Natural killer cell (primary cell): Measurements from ENCODE around the gene ARL4D. TPM values are rescaled to one million over a fixed set of nuclear protein-coding genes. Genes with fewer than 3 reads are reported as not detected.

Source experiments
- ATAC-seq, 3 donors: fragments of 150-1000 bp in 2 of 3; fragments of 200-7000 bp in 1 of 3; cut with Tn5 transposase; 1 replicate in 1 of 3; 2 replicates in 2 of 3; pipeline ENCODE4 v1.10.0; 2021; ENCODE audit warnings: mild to moderate bottlenecking in 2 of 3, moderate library complexity in 2 of 3
- DNase-seq, 2 donors: peaks; one replicate each; pipeline versions ENCODE4 v3.0.0 to v3.0.0-alpha.2; 2013 to 2021; ENCODE audit warnings: mixed read lengths in 1 of 2
- H3K27ac ChIP-seq: one replicate; pipeline ENCODE4 v1.5.1; 2013; ENCODE audit warnings: mild to moderate bottlenecking, low read length
- H3K27me3 ChIP-seq: one replicate; pipeline ENCODE4 v1.6.1; 2013; ENCODE audit warnings: low read length; ENCODE audit not compliant: control insufficient read depth, insufficient read depth
- H3K36me3 ChIP-seq: one replicate; pipeline ENCODE4 v1.6.1; 2013; ENCODE audit warnings: low read length; ENCODE audit not compliant: control insufficient read depth, insufficient read depth
- H3K4me1 ChIP-seq: one replicate; pipeline ENCODE4 v1.6.1; 2013; ENCODE audit warnings: low read length; ENCODE audit not compliant: control insufficient read depth, insufficient read depth
- H3K4me3 ChIP-seq: one replicate; pipeline ENCODE4 v1.5.1; 2013; ENCODE audit warnings: low read length
- H3K9me3 ChIP-seq: one replicate; pipeline ENCODE4 v1.6.1; 2013; ENCODE audit warnings: low read length; ENCODE audit not compliant: control insufficient read depth, insufficient read depth
- H3K27ac Mint-ChIP-seq, 2 donors: one replicate each; pipeline ENCODE4 v1.8.0; 2022; ENCODE audit warnings: mild to moderate bottlenecking in 2 of 2, mixed read lengths in 2 of 2, moderate library complexity in 1 of 2
- H3K27me3 Mint-ChIP-seq, 2 donors: one replicate each; pipeline ENCODE4 v1.8.0; 2022; ENCODE audit warnings: low read depth in 2 of 2, mixed read lengths in 2 of 2
- H3K36me3 Mint-ChIP-seq: one replicate; pipeline ENCODE4 v1.8.0; 2022; ENCODE audit warnings: mixed read lengths
- H3K4me1 Mint-ChIP-seq, 2 donors: one replicate each; pipeline ENCODE4 v1.8.0; 2022; ENCODE audit warnings: mixed read lengths in 2 of 2
- H3K4me3 Mint-ChIP-seq: one replicate; pipeline ENCODE4 v1.8.0; 2022; ENCODE audit warnings: mild to moderate bottlenecking, moderate library complexity, mixed read lengths
- H3K9me3 Mint-ChIP-seq, 2 donors: one replicate each; pipeline ENCODE4 v1.8.0; 2022; ENCODE audit warnings: mixed read lengths in 2 of 2
- WGBS: methylation state at CpG from one replicate; pipeline ENCODE4 v1.1.7; 2013; ENCODE audit warnings: missing lambda C conversion rate; ENCODE audit not compliant: insufficient coverage; 5-methylcytosine and 5-hydroxymethylcytosine counted together
- intact Hi-C: fragments of 100-400 bp; cut with micrococcal nuclease; formaldehyde crosslinking; loops from one replicate; pipeline ENCODE4 v1.14.2; 2022
- total RNA-seq, 4 donors: library from RNA; stranded (reverse); fragments of 120-200 nt in 1 of 4; gene quantifications; one replicate each; pipeline versions ENCODE4 v1.2.3 to v1.2.4, GENCODE V29; 2013 to 2022
- TF ChIP-seq, protein P1 (sequence below): fragments of 200-600 bp; IDR thresholded peaks from one replicate; pipeline ENCODE4 v1.8.0; 2022; ENCODE audit warnings: antibody characterized with exemption

The ARL4D gene
- total RNA-seq, 3 donors from 2014 or later (not counting 1 experiment from before 2014, with no cell fraction given), result 4.1 to 6.9 (median 5.3) TPM

- H3K27me3 ChIP-seq, result no peaks in the 10 kb centered on the region
- ATAC-seq (no peak), DNase-seq (no peak)
- Mint-ChIP-seq H3K9me3 (peaks cover 2 to 4% of the 10 kb centered on the region in 2 donors), H3K27me3 (no peaks in the 10 kb centered on the region), H3K27ac (no peak overlapping the region), H3K4me3 (no peak overlapping the region), H3K4me1 (no peaks in the 10 kb centered on the region), H3K36me3 (no peaks in the 10 kb centered on the region)
- intact Hi-C loops, result no loop called here
- H3K4me1 ChIP-seq, result no peaks in the 10 kb centered on the region
- no peaks in the 10 kb centered on the region for H3K36me3 ChIP-seq
- peaks cover 13% of the 10 kb centered on the region for H3K9me3 ChIP-seq
- no peak overlapping the region for H3K4me3 ChIP-seq
- 92% methylated on average over 12 of the region's 12 CpGs for WGBS
- H3K27ac ChIP-seq, result no peak overlapping the region
- TF ChIP-seq, protein P1, sequence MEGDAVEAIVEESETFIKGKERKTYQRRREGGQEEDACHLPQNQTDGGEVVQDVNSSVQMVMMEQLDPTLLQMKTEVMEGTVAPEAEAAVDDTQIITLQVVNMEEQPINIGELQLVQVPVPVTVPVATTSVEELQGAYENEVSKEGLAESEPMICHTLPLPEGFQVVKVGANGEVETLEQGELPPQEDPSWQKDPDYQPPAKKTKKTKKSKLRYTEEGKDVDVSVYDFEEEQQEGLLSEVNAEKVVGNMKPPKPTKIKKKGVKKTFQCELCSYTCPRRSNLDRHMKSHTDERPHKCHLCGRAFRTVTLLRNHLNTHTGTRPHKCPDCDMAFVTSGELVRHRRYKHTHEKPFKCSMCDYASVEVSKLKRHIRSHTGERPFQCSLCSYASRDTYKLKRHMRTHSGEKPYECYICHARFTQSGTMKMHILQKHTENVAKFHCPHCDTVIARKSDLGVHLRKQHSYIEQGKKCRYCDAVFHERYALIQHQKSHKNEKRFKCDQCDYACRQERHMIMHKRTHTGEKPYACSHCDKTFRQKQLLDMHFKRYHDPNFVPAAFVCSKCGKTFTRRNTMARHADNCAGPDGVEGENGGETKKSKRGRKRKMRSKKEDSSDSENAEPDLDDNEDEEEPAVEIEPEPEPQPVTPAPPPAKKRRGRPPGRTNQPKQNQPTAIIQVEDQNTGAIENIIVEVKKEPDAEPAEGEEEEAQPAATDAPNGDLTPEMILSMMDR, result no peak
Measured at GRCh38 chr17:43377056-43377810, 21.6 kb upstream of the ARL4D start.

DNA sequence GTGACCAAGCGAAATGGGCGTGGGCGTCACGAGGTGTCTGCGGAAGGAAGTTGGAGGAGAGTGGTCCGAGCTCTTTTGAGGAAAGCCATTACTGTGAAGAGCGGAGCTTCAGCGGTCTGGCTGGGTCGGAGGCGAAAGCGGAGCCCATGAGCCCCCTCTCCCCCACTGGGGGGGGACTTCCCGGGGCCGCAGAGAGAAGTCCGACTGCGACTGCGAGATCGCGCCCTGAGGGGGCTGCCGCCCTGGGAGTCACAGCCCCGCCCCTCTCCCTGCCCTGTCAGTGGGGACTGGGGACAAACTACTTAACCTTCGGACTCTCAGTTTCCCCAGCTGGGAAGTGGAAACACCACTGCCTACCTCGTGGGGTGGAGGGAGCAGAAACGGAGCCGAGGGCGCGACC, 20.0 kb upstream of the ARL4D start:
- Histone ChIP-seq H3K27ac (no peak overlapping the region), H3K36me3 (no peaks in the 10 kb centered on the region), H3K9me3 (peaks cover 13% of the 10 kb centered on the region), H3K4me1 (no peaks in the 10 kb centered on the region), H3K4me3 (no peak overlapping the region), H3K27me3 (no peaks in the 10 kb centered on the region)
- H3K27ac Mint-ChIP-seq, result no peak overlapping the region
- intact Hi-C loops, result no loop called here
- ATAC-seq (no peak), DNase-seq (no peak)
- peaks cover 0 to 8% of the 10 kb centered on the region in 2 donors for H3K4me1 Mint-ChIP-seq
- TF ChIP-seq, protein P1, result no peak
- no peaks in the 10 kb centered on the region for H3K27me3 Mint-ChIP-seq
- no peaks in the 10 kb centered on the region for H3K36me3 Mint-ChIP-seq
- no peak overlapping the region for H3K4me3 Mint-ChIP-seq
- 96% methylated on average over 26 of the region's 26 CpGs for WGBS
- H3K9me3 Mint-ChIP-seq, result peaks cover 2 to 4% of the 10 kb centered on the region in 2 donors

DNA sequence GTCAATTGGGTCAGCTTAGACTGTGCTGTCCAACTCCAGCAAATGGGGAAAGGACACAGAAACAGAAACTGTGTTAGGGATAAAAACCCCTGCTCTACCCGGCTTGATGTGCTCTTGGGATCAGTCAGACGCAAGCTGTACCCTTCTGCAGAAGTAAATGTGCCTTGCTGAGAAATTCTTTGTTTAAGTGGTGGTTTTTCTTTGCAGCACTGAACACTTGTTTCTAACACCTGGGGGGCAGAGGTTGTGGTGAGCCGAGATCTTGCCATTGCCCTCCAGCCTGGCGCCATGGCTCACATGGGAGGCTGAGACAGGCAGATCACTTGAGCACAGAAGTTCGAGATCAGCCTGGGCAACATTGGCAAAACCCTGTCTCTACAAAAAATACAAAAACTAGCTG, 18.5 kb upstream of the ARL4D start:
- Histone ChIP-seq H3K27me3 (no peaks in the 10 kb centered on the region), H3K9me3 (peaks cover 13% of the 10 kb centered on the region), H3K36me3 (no peaks in the 10 kb centered on the region), H3K27ac (no peak overlapping the region), H3K4me1 (no peaks in the 10 kb centered on the region), H3K4me3 (no peak overlapping the region)
- no peak overlapping the region for H3K27ac Mint-ChIP-seq
- no peak overlapping the region for H3K4me3 Mint-ChIP-seq
- peaks cover 0 to 10% of the 10 kb centered on the region in 2 donors for H3K4me1 Mint-ChIP-seq
- TF ChIP-seq, protein P1, result no peak
- no peaks in the 10 kb centered on the region for H3K27me3 Mint-ChIP-seq
- H3K36me3 Mint-ChIP-seq, result no peaks in the 10 kb centered on the region
- DNase-seq (no peak), ATAC-seq (no peak)
- peaks cover 2 to 4% of the 10 kb centered on the region in 2 donors for H3K9me3 Mint-ChIP-seq
- 89% methylated on average over 5 of the region's 5 CpGs for WGBS
- intact Hi-C loops, result no loop called here

- intact Hi-C loops, result no loop called here
- WGBS, result 86% methylated on average over 3 of the region's 3 CpGs
- no peaks in the 10 kb centered on the region for H3K36me3 Mint-ChIP-seq
- Histone ChIP-seq H3K36me3 (no peaks in the 10 kb centered on the region), H3K27ac (no peak overlapping the region), H3K4me1 (no peaks in the 10 kb centered on the region), H3K9me3 (peaks cover 13% of the 10 kb centered on the region), H3K27me3 (no peaks in the 10 kb centered on the region), H3K4me3 (no peak overlapping the region)
- no peak overlapping the region for H3K27ac Mint-ChIP-seq
- ATAC-seq (no peak), DNase-seq (no peak)
- TF ChIP-seq, protein P1, result no peak
- peaks cover 4 to 15% of the 10 kb centered on the region in 2 donors for H3K4me1 Mint-ChIP-seq
- no peaks in the 10 kb centered on the region for H3K27me3 Mint-ChIP-seq
- no peak overlapping the region for H3K4me3 Mint-ChIP-seq
- peaks cover 2 to 4% of the 10 kb centered on the region in 2 donors for H3K9me3 Mint-ChIP-seq
Measured at GRCh38 chr17:43381204-43381603, 17.6 kb upstream of the ARL4D start.
